Glutamatergic neuron (in vitro differentiated cells): ENCODE results near the gene TMEM184A. TPM values are rescaled to one million over a fixed set of nuclear protein-coding genes. Genes with fewer than 3 reads are reported as not detected.

Source experiments
- DNase-seq: peaks from one replicate; pipeline ENCODE4 v3.0.0; 2022
- H3K27ac Mint-ChIP-seq: one replicate; pipeline ENCODE4 v1.8.0; 2020; ENCODE audit warnings: mild to moderate bottlenecking, mixed read lengths, inconsistent platforms; ENCODE audit not compliant: unreplicated experiment
- H3K27me3 Mint-ChIP-seq: one replicate; pipeline ENCODE4 v1.8.0; 2020; ENCODE audit warnings: mild to moderate bottlenecking, moderate library complexity, mixed read lengths, inconsistent platforms; ENCODE audit not compliant: unreplicated experiment
- H3K36me3 Mint-ChIP-seq: one replicate; pipeline ENCODE4 v1.8.0; 2020; ENCODE audit warnings: mild to moderate bottlenecking, mixed read lengths, inconsistent platforms; ENCODE audit not compliant: unreplicated experiment
- H3K4me1 Mint-ChIP-seq: one replicate; pipeline ENCODE4 v1.8.0; 2020; ENCODE audit warnings: mild to moderate bottlenecking, low read depth, mixed read lengths, inconsistent platforms; ENCODE audit not compliant: unreplicated experiment
- H3K4me3 Mint-ChIP-seq: one replicate; pipeline ENCODE4 v1.8.0; 2020; ENCODE audit warnings: mild to moderate bottlenecking, mixed read lengths, inconsistent platforms; ENCODE audit not compliant: unreplicated experiment
- H3K9me3 Mint-ChIP-seq: one replicate; pipeline ENCODE4 v1.8.0; 2020; ENCODE audit warnings: mild to moderate bottlenecking, moderate library complexity, mixed read lengths, inconsistent platforms; ENCODE audit not compliant: unreplicated experiment
- total RNA-seq: library from RNA; stranded (reverse); fragmentation: NEBNext Ultra II Directional; extraction: Animal tissue kit (Norgen Biotek cat#: 25700); gene quantifications from one replicate; pipeline ENCODE4 v1.2.1, GENCODE V29; 2021; ENCODE audit not compliant: unreplicated experiment
- TF ChIP-seq, protein P1 (sequence below): fragments of 200-600 bp; sonication (generic); IDR thresholded peaks from one replicate; pipeline ENCODE4 v1.5.0; 2021; ENCODE audit not compliant: partially characterized antibody, unreplicated experiment

TMEM184A gene
- total RNA-seq, 1 donor from 2014 or later = 20.7 TPM

DNA sequence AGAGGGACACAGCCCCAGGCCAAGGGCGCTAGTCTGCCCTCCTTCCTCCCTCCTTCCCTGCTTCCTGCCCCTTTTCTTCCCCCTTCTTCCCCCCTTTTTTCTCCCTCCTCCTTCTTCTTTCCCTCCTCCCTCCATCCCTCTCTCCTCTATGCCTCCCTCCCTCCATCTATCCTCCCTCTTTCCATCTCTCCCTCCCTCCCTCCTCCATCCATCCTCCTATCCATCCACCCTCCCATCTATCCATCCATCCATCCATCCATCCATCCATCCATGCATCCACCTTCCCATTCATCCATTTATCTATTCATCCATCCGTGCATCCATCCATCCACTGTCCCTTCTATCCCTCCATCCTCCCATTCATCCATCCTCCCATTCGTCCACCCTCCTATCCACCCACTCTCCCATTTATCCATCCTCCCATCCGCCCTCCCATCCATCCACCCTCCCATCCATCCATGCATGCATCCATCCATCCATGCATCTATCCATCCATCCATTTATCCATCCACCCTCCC lies 38.0 kb upstream of the TMEM184A start:
- Mint-ChIP-seq H3K9me3 (peaks cover 14% of the 10 kb centered on the region), H3K4me1 (peaks cover 25% of the 10 kb centered on the region), H3K36me3 (peaks cover 4% of the 10 kb centered on the region), H3K27ac (no peak overlapping the region), H3K4me3 (no peak overlapping the region), H3K27me3 (peaks cover 10% of the 10 kb centered on the region)
- DNase-seq = no peak
- TF ChIP-seq, protein P1, sequence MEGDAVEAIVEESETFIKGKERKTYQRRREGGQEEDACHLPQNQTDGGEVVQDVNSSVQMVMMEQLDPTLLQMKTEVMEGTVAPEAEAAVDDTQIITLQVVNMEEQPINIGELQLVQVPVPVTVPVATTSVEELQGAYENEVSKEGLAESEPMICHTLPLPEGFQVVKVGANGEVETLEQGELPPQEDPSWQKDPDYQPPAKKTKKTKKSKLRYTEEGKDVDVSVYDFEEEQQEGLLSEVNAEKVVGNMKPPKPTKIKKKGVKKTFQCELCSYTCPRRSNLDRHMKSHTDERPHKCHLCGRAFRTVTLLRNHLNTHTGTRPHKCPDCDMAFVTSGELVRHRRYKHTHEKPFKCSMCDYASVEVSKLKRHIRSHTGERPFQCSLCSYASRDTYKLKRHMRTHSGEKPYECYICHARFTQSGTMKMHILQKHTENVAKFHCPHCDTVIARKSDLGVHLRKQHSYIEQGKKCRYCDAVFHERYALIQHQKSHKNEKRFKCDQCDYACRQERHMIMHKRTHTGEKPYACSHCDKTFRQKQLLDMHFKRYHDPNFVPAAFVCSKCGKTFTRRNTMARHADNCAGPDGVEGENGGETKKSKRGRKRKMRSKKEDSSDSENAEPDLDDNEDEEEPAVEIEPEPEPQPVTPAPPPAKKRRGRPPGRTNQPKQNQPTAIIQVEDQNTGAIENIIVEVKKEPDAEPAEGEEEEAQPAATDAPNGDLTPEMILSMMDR = no peak

DNA sequence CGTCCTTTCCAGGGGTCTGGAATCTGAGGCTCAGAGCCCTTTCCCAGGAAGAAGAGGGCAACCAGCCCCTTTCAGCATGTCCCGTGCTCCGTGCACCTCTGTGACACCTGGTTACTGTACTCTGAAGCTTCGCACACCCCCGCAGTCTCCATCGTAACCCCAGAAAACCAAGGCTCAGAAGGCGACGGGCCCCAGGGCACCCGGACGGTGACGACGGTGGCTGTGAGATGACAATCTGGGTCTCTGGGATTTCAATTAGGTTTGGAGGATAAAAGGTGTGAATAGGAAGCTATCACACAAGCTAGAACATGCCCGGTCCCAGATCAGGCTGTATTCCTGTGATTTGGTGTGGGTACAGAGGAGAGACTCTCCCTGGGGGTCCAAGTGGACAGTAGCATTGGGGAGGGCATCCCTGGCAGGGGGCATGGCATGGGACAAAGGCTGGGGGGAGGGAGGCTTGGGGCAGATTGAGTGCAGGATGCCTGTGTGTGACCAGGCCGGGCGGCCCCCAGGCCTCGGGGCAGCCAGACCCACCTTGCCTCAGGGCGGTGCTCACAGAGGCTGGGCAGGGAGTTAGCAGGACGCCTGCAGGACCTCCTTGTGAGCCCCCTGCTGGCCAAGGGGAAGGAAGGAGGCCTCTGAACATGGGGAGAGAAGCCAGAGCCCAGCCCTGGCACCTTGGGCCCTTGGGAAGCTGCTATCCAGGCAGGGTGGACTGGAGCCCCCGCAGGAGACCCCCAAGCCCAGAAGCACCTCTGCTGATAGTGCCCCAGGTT lies 37.3 kb upstream of the TMEM184A start:
- peaks cover 8% of the 10 kb centered on the region for H3K27me3 Mint-ChIP-seq
- peaks cover 9% of the 10 kb centered on the region for H3K9me3 Mint-ChIP-seq
- TF ChIP-seq, protein P1 = peak; percentile 20
- H3K27ac Mint-ChIP-seq = no peak overlapping the region
- H3K36me3 Mint-ChIP-seq = no peaks in the 10 kb centered on the region
- H3K4me3 Mint-ChIP-seq = no peak overlapping the region
- H3K4me1 Mint-ChIP-seq = peaks cover 21% of the 10 kb centered on the region
- DNase-seq = no peak

DNA sequence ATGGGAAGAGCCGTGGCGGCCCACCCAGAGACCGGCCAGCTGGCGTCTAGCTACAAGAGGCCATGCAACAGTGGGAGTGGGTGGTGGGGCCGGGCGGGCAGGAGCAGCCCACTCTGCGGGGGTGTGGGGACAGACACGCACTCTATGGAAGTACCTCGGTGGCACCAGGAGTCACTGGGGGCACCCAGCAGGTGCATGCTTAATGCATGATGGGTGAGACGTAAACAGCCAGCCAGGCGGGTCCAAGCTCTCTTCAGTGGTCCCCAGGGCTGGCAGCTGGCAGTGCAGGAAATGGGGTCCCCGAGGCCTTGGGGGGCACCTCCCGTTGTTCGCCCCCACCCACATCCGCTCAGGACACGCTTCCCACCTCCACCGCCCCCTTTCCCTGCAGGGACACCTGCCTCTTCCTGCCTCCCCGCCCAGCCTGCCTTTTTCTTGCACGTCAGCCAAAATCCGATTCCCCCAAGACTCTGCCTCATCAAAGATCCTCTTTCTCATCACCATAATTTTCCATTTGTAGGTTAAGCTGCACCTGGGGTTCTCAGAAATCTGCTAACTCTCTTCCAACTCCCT lies 36.4 kb upstream of the TMEM184A start:
- Mint-ChIP-seq H3K4me3 (no peak overlapping the region), H3K4me1 (peaks cover 22% of the 10 kb centered on the region), H3K27ac (no peak overlapping the region), H3K9me3 (peaks cover 10% of the 10 kb centered on the region), H3K36me3 (no peaks in the 10 kb centered on the region), H3K27me3 (peaks cover 8% of the 10 kb centered on the region)
- no peak for DNase-seq
- TF ChIP-seq, protein P1 = no peak

DNA sequence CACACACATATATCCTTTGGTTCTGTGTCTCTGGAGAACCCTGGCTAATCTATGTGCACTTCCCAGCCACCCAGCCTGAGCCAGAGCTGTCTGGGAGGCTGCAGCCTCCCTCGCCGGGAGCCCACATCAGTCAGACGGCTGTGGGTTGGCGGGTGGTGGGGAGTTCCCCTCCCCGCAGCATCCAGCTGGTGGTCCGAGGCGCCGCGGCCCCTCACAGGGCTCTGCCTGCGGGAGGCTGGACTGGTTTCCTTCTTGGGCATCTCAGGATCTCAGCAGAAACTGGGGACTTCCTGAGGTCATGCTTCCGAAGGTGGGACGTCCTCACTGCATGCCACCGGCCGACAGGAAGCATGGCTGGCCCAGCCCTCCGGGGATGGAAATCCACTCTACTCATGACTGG lies 35.9 kb upstream of the TMEM184A start:
- Mint-ChIP-seq H3K27ac (no peak overlapping the region), H3K36me3 (no peaks in the 10 kb centered on the region), H3K27me3 (peaks cover 8% of the 10 kb centered on the region), H3K9me3 (peaks cover 6% of the 10 kb centered on the region), H3K4me3 (peak overlapping the region; percentile 55), H3K4me1 (peaks cover 19% of the 10 kb centered on the region)
- TF ChIP-seq, protein P1 = no peak
- no peak for DNase-seq

DNA sequence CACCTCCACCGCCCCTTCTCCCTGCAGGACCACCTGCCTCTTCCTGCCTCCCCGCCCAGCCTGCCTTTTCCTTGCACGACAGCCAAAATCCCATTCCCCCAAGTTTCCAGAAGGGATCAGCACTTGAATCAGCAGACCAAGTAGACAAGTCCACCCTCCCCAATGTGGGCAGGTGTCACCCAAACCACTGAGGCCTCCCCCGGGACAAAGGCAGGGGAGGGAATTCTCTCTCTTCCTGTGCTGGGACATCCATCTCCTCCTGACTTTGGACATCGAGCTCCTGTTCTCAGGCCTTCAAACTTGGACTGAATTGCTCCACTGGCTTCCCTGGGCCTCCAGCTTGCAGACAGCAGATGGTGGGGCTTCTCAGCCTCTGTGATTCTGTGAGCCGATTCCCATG lies 35.4 kb upstream of the TMEM184A start:
- peaks cover 16% of the 10 kb centered on the region for H3K4me1 Mint-ChIP-seq

More for the DNA sequence above, 35.4 kb upstream of the TMEM184A start:
- Mint-ChIP-seq H3K27me3 (peaks cover 8% of the 10 kb centered on the region), H3K9me3 (peaks cover 7% of the 10 kb centered on the region), H3K4me3 (peak overlapping the region; percentile 55), H3K27ac (no peak overlapping the region), H3K36me3 (no peaks in the 10 kb centered on the region)
- DNase-seq = no peak
- TF ChIP-seq, protein P1 = no peak
